Activated CD4-positive, alpha-beta T cell treated with anti-CD3 and anti-CD28 coated beads for 48 hours (primary cell): ENCODE results near the gene BPIFA1.

Experiments used
- DNase-seq: peaks from one replicate; pipeline ENCODE4 v3.0.0-alpha.2; 2020

Gene BPIFA1

GRCh38 chr20:33279261-33279910 is 43.6 kb downstream of the BPIFA1 start:
- DNase-seq: no peak

- DNase-seq: no peak
These were observed 44.3 kb downstream of the BPIFA1 start for GRCh38 chr20:33280000-33280680.

DNA sequence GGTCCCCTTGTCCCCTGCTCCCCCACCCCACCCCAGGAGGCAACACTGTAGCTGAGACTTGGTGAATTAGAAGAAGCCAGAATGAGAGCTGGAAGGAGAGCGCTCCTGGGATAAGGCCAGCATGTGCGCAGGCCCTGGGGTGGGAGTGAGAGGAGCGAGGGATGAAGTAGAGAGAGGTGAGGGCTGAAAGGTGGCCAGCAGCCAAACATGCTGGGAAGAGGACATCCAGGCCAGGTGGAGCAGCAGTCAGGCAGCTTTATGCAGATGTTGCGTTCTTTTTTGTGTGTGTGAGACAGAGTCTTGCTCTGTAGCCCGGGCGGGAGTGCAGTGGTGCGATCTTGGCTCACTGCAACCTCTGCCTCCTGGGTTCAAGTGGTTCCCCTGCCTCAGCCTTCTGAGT is 45.0 kb downstream of the BPIFA1 start:
- DNase-seq: no peak

DNA sequence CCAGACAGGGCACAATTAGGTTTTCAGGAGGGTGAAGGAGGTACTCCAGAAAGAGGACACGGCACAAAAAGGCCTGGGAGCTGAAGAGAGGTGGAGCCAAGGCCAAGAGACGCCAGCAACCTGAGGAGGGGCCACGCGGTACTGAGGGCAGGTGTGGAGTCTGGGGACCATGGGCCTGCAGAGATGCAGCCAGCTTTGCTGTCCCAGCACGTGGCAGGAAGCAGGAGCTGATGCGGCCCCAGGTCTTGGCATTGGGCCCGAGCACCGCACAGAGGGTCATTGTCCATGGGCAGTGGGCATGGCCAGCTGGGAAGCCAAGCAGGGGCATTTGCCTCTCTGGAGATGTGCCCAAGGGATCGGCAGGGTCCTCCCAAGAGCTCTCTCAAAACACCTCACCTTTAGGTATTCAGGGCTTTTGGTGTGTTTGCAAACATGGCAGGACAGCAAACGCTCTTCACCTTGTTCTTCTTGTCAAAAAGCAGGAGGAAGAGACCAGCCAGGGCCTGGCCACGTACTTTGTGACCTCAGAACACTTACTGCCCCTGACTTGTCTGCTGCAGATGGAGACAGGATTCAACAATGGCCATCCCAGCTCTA is 45.9 kb downstream of the BPIFA1 start:
- no peak for DNase-seq

GRCh38 chr20:33282196-33282934 is 46.6 kb downstream of the BPIFA1 start:
- DNase-seq: no peak

GRCh38 chr20:33282991-33283555 is 47.3 kb downstream of the BPIFA1 start, which contains the start of gene BPIFB1:
Gene BPIFB1, plus strand, starts transcription at chr20:33283214. Its CDS starts 2,860 bp downstream, at chr20:33286074.
- no peak for DNase-seq

DNA sequence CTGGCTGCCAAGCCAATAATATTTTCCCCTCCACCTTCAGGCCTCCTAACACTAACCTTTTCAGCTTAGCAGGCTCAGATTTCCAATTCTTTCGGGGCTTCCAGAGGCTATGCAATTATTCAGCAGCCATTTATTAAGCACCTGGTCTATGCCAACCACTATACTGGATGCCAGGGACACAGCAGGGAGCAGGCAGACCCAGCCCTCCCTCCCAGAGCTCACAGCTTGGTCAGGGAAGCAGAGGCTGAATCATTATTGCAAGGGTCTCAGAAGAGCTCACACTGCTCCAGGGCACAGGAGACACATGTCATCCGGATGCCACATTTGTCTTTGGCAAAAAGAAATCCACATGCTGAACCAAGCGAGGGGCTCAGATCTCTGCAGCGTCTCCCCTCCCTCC is 48.5 kb downstream of the BPIFA1 start:
- no peak for DNase-seq

GRCh38 chr20:33284937-33285336 is 49.1 kb downstream of the BPIFA1 start:
- no peak for DNase-seq

DNA sequence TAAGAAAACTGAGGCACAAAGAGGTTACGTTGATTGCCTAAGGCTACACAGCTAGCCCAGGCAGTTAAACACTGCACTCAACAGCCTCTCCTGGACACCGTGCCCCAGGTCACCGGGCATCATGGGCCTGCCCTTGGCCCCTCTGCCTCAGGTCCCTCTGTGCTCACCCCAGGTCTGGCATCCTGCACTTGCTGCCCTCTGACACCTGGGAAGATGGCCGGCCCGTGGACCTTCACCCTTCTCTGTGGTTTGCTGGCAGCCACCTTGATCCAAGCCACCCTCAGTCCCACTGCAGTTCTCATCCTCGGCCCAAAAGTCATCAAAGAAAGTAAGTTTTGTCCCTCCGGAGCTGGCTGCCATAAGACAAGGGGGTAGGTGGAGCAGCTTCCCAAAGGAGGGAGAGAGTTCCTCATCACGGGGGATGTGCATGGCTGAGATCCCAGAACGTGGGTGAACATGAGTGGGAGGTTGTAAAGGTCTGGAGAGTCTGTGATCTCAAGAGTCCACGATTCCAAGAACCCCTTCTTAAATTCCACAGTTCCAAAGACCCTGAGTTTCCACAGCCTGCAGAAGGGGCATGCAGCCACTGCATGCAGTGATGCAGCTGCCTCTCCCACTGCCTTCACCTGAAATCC is 50.2 kb downstream of the BPIFA1 start:
- DNase-seq: no peak

GRCh38 chr20:33287884-33288283 is 52.1 kb downstream of the BPIFA1 start:
- no peak for DNase-seq

GRCh38 chr20:33290852-33291251 is 55.1 kb downstream of the BPIFA1 start:
- DNase-seq: no peak

DNA sequence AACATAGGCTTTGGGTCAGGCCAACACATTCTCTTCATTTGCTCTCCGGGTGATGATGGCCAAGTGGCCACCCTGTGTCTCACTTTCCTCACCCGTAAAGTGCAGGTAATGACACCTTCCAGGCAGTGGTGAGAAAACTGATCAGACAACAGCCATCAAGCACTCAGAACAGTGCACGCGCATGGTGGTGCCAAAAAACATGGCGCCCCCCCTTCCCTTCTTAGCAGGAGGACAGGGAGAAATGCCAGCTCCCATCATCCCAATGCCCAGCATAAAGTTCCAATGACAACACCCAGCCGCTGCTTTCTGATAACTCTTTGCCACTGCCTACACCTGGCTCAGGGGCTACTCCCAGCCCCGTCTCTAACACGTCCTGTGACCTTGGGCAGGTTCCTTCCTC is 55.6 kb downstream of the BPIFA1 start:
- no peak for DNase-seq

- peak; percentile 82 for DNase-seq
These were observed 56.1 kb downstream of the BPIFA1 start for GRCh38 chr20:33291830-33292355.
